ENCODE results near the gene HMGXB3.

DNA sequence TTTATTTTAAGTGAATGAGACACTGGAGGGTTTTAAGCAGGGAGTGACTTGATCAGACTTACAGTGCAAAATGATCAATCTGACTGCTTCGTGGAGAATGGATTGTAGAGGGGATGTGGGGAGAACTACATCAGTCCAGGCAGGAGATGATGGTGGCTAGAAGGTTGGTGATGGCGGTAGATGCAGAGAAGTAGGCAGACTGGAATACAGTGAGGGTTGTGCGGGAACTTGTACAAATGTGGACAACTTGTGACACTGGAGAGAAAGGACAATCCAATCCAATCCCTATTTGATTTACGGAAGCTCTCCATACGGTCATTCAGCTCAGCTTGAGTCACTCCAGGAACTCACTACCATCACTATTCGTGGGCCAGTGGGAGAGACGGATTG lies 678 bp upstream of the HMGXB3 start:
- TF ChIP-seq, protein P1, sequence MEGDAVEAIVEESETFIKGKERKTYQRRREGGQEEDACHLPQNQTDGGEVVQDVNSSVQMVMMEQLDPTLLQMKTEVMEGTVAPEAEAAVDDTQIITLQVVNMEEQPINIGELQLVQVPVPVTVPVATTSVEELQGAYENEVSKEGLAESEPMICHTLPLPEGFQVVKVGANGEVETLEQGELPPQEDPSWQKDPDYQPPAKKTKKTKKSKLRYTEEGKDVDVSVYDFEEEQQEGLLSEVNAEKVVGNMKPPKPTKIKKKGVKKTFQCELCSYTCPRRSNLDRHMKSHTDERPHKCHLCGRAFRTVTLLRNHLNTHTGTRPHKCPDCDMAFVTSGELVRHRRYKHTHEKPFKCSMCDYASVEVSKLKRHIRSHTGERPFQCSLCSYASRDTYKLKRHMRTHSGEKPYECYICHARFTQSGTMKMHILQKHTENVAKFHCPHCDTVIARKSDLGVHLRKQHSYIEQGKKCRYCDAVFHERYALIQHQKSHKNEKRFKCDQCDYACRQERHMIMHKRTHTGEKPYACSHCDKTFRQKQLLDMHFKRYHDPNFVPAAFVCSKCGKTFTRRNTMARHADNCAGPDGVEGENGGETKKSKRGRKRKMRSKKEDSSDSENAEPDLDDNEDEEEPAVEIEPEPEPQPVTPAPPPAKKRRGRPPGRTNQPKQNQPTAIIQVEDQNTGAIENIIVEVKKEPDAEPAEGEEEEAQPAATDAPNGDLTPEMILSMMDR (IDR thresholded peaks at IDR 0.05; ENCODE audit: low read depth, low read length) = no peak
- no peak for TF ChIP-seq EZH2phosphoT487 (IDR thresholded peaks at IDR 0.05; ENCODE audit: low read depth)
